Osteocyte (in vitro differentiated cells): ENCODE measurements around the gene GLYATL2. TPM values are rescaled to one million over a fixed set of nuclear protein-coding genes. Genes with fewer than 3 reads are reported as not detected.

Experiments
- DNase-seq: peaks from one replicate; pipeline ENCODE4 v3.0.0; 2021; ENCODE audit warnings: mixed read lengths; ENCODE audit not compliant: unreplicated experiment; ENCODE audit errors: extremely low spot score
- H3K27ac Mint-ChIP-seq: one replicate; pipeline ENCODE4 v1.8.0; 2021; ENCODE audit warnings: mild to moderate bottlenecking, mixed read lengths; ENCODE audit not compliant: unreplicated experiment
- H3K27me3 Mint-ChIP-seq: one replicate; pipeline ENCODE4 v1.8.0; 2021; ENCODE audit warnings: mixed read lengths; ENCODE audit not compliant: unreplicated experiment
- H3K36me3 Mint-ChIP-seq: one replicate; pipeline ENCODE4 v1.8.0; 2021; ENCODE audit warnings: mixed read lengths; ENCODE audit not compliant: unreplicated experiment
- H3K4me1 Mint-ChIP-seq: one replicate; pipeline ENCODE4 v1.8.0; 2021; ENCODE audit warnings: mixed read lengths; ENCODE audit not compliant: unreplicated experiment
- H3K4me3 Mint-ChIP-seq: one replicate; pipeline ENCODE4 v1.8.0; 2021; ENCODE audit warnings: mild to moderate bottlenecking, moderate library complexity, mixed read lengths; ENCODE audit not compliant: unreplicated experiment
- H3K9me3 Mint-ChIP-seq: one replicate; pipeline ENCODE4 v1.8.0; 2021; ENCODE audit warnings: mixed read lengths; ENCODE audit not compliant: unreplicated experiment
- CTCF ChIP-seq: fragments of 200-600 bp; sonication (generic); IDR thresholded peaks from 2 replicates; pipeline ENCODE4 v1.5.0; 2021; ENCODE audit warnings: antibody characterized with exemption, mild to moderate bottlenecking, moderate library complexity
- long read RNA-seq: library from polyadenylated mRNA; unstranded; transcript quantifications from one replicate; pipeline ENCODE4 v2.0.0, GENCODE V29; 2021
- total RNA-seq: library from RNA; stranded (reverse); gene quantifications from 2 replicates; pipeline ENCODE4 v1.2.1, GENCODE V29; 2021

Gene GLYATL2
- total RNA-seq, result 0.24 TPM in 1 of 2 replicates, not detected in the other
- long read RNA-seq, partial matches to known transcripts, result 0 of 1 reads
- long read RNA-seq, other reads (novel, unspliced or antisense), result 1 of 1 reads

GRCh38 chr11:58844361-58845005, at the start of gene GLYATL2:
Gene GLYATL2, minus strand, starts transcription at chr11:58844704. Its CDS starts 5,092 bp downstream, at chr11:58839612.
- TF ChIP-seq CTCF, result no peak
- H3K27ac Mint-ChIP-seq, result no peak within 1 kb of the TSS
- H3K4me1 Mint-ChIP-seq, result peaks cover 2% of the 10 kb centered on the region
- no peaks in the 10 kb centered on the region for H3K36me3 Mint-ChIP-seq
- H3K27me3 Mint-ChIP-seq, result no peaks in the 10 kb centered on the region
- no peak for DNase-seq
- no peaks in the 10 kb centered on the region for H3K9me3 Mint-ChIP-seq
- H3K4me3 Mint-ChIP-seq, result no peak within 1 kb of the TSS

- DNase-seq, result no peak
- no peak for TF ChIP-seq CTCF
- H3K4me1 Mint-ChIP-seq, result peaks cover 4% of the 10 kb centered on the region
- no peaks in the 10 kb centered on the region for H3K27me3 Mint-ChIP-seq
- no peak overlapping the region for H3K4me3 Mint-ChIP-seq
- no peaks in the 10 kb centered on the region for H3K9me3 Mint-ChIP-seq
- no peak overlapping the region for H3K27ac Mint-ChIP-seq
- no peaks in the 10 kb centered on the region for H3K36me3 Mint-ChIP-seq
Observed at GRCh38 chr11:58893899-58894298, 49.4 kb upstream of the GLYATL2 start.

GRCh38 chr11:58888579-58888978, 44.1 kb upstream of the GLYATL2 start:
- H3K27me3 Mint-ChIP-seq, result no peaks in the 10 kb centered on the region
- H3K4me1 Mint-ChIP-seq, result no peaks in the 10 kb centered on the region
- H3K36me3 Mint-ChIP-seq, result no peaks in the 10 kb centered on the region
- no peak for TF ChIP-seq CTCF
- no peak for DNase-seq
- H3K9me3 Mint-ChIP-seq, result peaks cover 6% of the 10 kb centered on the region
- H3K27ac Mint-ChIP-seq, result no peak overlapping the region
- H3K4me3 Mint-ChIP-seq, result no peak overlapping the region

- Mint-ChIP-seq H3K27ac (no peak overlapping the region), H3K9me3 (peaks cover 7% of the 10 kb centered on the region), H3K4me1 (no peaks in the 10 kb centered on the region), H3K36me3 (peaks cover 6% of the 10 kb centered on the region), H3K4me3 (no peak overlapping the region), H3K27me3 (no peaks in the 10 kb centered on the region)
- no peak for TF ChIP-seq CTCF
- no peak for DNase-seq
Observed at GRCh38 chr11:58887452-58887851, 42.9 kb upstream of the GLYATL2 start.

- DNase-seq, result no peak
- no peak for TF ChIP-seq CTCF
- H3K36me3 Mint-ChIP-seq, result peaks cover 6% of the 10 kb centered on the region
- no peaks in the 10 kb centered on the region for H3K27me3 Mint-ChIP-seq
- H3K4me1 Mint-ChIP-seq, result no peaks in the 10 kb centered on the region
- peaks cover 23% of the 10 kb centered on the region for H3K9me3 Mint-ChIP-seq
- no peak overlapping the region for H3K4me3 Mint-ChIP-seq
- no peak overlapping the region for H3K27ac Mint-ChIP-seq
Observed at GRCh38 chr11:58880625-58881024, 36.1 kb upstream of the GLYATL2 start.
